Activated CD8-positive, alpha-beta memory T cell treated with anti-CD3 and anti-CD28 coated beads, Interleukin-2, amount 50 U/mL, for 1 hour (primary cell): Measurements from ENCODE around the gene SORL1.

Experiments
- DNase-seq: peaks from one replicate; pipeline ENCODE4 v3.0.0-alpha.2; 2020; ENCODE audit errors: extremely low read depth

SORL1 gene

GRCh38 chr11:121508449-121508848 lies 56.3 kb downstream of the SORL1 start:
- DNase-seq: no peak

DNA sequence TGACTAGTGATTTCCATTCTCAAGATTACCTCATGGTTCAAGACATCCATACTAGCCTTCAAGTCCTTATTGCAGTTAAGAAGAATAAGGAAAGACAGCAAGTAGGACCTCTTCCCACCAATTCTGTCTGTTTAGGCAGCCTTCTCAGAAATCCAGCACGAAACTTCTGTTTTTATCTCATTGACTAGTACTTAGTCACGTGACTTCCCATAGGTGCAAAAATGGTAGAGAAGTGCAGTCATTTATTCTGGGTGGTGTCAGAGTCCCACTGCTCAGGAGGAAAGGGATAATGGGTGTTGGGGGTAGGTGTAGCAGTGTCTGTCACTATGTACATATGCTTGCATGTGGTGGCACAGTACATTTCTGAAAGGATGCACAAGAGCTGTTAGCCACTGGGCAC lies 58.3 kb downstream of the SORL1 start:
- DNase-seq: no peak

GRCh38 chr11:121512468-121513465 lies 60.7 kb downstream of the SORL1 start:
- no peak for DNase-seq

GRCh38 chr11:121513807-121514206 lies 61.7 kb downstream of the SORL1 start:
- no peak for DNase-seq

- DNase-seq: peak; percentile 2
Measured at GRCh38 chr11:121514432-121515334, 62.6 kb downstream of the SORL1 start.

DNA sequence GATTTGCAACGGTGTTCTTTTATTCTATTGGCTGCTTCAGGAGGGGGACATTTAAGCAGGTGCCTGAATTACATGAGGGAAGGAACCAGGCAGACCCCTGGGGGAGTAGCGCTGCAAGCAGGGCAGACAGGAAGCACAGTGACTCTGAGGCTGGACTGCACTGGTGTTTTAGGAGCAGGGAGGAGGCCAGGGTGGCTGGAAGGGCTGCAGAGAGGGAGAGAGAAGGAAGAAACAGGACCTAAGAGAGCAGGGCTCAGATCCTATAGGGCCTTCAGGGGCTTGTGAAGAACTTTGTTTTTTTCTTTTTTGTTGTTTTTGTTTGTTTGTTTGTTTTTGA lies 63.2 kb downstream of the SORL1 start:
- no peak for DNase-seq

GRCh38 chr11:121517996-121518395 lies 65.9 kb downstream of the SORL1 start:
- no peak for DNase-seq

GRCh38 chr11:121520243-121521144 lies 68.4 kb downstream of the SORL1 start:
- DNase-seq: no peak

DNA sequence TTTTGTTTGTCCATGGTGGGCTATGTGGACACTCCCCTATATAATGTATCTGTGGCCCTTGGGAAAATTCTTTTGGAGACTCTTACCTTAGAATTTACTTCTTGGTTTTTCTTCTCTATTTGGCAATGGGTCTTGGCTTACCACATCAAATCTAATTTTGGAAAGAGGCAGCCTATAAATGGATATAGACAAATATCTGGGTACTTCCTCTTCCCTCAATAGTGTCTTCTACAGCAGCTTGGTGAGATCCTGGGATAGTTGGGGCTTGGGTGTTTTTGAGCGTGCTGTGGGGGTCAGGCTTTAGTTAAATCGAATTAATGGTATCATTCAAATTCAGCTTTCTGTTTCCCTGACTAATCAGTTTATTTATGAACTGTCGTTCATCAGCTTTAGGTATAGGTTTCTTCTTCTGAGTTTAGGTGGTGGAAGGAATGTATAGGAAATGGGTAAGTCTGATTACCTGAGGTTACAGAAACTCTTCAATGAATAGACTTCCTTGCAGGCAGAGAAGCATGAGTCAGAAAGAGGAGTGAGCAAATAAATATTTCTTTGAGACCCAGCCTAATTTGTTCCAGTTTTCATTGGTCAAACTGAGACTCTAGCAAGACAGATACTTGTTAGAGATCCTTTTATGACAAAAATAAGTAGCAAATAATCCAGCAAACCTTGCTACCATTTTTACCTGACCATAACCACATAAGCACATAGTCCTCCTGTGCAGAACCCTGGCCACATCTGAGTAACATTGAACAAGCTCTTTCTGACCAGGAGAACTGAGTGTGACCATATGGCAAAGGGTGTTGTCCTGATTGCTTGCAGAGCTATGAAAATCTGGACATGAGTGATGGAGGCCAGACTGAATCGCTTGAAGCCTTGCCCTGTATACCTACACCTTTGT lies 69.3 kb downstream of the SORL1 start:
- no peak for DNase-seq

- DNase-seq: no peak
Measured at GRCh38 chr11:121522043-121522941, 70.2 kb downstream of the SORL1 start.

GRCh38 chr11:121523581-121524232 lies 71.6 kb downstream of the SORL1 start:
- DNase-seq: no peak

- no peak for DNase-seq
Measured at GRCh38 chr11:121524233-121524631, 72.1 kb downstream of the SORL1 start.

- no peak for DNase-seq
Measured at GRCh38 chr11:121525376-121525775, 73.3 kb downstream of the SORL1 start.

DNA sequence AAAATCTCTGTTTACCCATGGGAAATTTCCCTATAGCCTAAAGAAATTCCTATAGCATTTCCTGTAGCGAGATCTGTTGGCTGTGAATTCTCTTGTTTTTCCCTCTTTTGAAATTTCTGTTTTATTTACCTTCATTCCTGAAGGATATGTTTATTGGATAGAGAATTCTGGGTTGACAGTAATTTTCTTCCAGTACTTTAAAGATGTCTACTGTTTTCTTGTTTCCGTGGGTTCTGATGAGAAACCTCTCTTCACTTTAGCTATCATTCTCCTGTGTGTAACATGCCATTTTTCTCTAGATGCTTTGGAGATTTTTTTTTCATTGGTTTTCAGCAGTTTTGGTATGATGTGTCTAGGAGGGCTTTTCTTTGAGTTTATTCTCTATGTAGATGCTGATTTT lies 78.1 kb downstream of the SORL1 start:
- no peak for DNase-seq

GRCh38 chr11:121533601-121534000 lies 81.5 kb downstream of the SORL1 start:
- DNase-seq: no peak

GRCh38 chr11:121534131-121535093 lies 82.3 kb downstream of the SORL1 start:
- DNase-seq: no peak

- no peak for DNase-seq
Measured at GRCh38 chr11:121535129-121535796, 83.1 kb downstream of the SORL1 start.
